HG02970 (cell line): ENCODE data around the gene TOP2A.
A peak's percentile ranks its signal among the peaks of the same experiment; 100 is the strongest.

Experiments used
- ATAC-seq: cut with Tn5 transposase; IDR thresholded peaks from one replicate; pipeline ENCODE4 v1.9.1; 2021; ENCODE audit warnings: mild to moderate bottlenecking, moderate library complexity, moderate number of reproducible peaks; ENCODE audit not compliant: unreplicated experiment, low FRiP score

Gene TOP2A

GRCh38 chr17:40417609-40418427 lies at the start of gene TOP2A:
Gene TOP2A, minus strand, starts transcription at chr17:40417896. Its CDS starts 105 bp downstream, at chr17:40417791.
- ATAC-seq, result peak; percentile 84

- no peak for ATAC-seq
These were observed 49.7 kb upstream of the TOP2A start for GRCh38 chr17:40467281-40467867.

- ATAC-seq, result no peak
These were observed 48.7 kb upstream of the TOP2A start for GRCh38 chr17:40466298-40466971.

- ATAC-seq, result no peak
These were observed 46.7 kb upstream of the TOP2A start for GRCh38 chr17:40464392-40464855.

- no peak for ATAC-seq
These were observed 45.4 kb upstream of the TOP2A start for GRCh38 chr17:40463122-40463550.

- no peak for ATAC-seq
These were observed 44.8 kb upstream of the TOP2A start for GRCh38 chr17:40462343-40463121.

GRCh38 chr17:40461732-40462342 lies 44.1 kb upstream of the TOP2A start:
- ATAC-seq, result no peak

- no peak for ATAC-seq
These were observed 43.5 kb upstream of the TOP2A start for GRCh38 chr17:40460968-40461731.

- no peak for ATAC-seq
These were observed 42.9 kb upstream of the TOP2A start for GRCh38 chr17:40460604-40460967.

GRCh38 chr17:40459636-40460603 lies 42.2 kb upstream of the TOP2A start:
- ATAC-seq, result no peak

- ATAC-seq, result no peak
These were observed 41.3 kb upstream of the TOP2A start for GRCh38 chr17:40458851-40459482.

GRCh38 chr17:40457964-40458791 lies 40.5 kb upstream of the TOP2A start:
- ATAC-seq, result no peak

GRCh38 chr17:40457369-40457768 lies 39.7 kb upstream of the TOP2A start:
- ATAC-seq, result no peak

GRCh38 chr17:40456396-40456951 lies 38.8 kb upstream of the TOP2A start:
- ATAC-seq, result no peak

GRCh38 chr17:40454613-40454995 lies 36.9 kb upstream of the TOP2A start:
- ATAC-seq, result no peak

GRCh38 chr17:40453881-40454612 lies 36.4 kb upstream of the TOP2A start:
- ATAC-seq, result no peak
